ENCODE data around the gene SLC30A7.

- no peak for TF ChIP-seq POLR2A (IDR thresholded peaks at IDR 0.05)
- TF ChIP-seq CTCF (IDR thresholded peaks at IDR 0.05): no peak
These were observed 45.8 kb downstream of the SLC30A7 start for GRCh38 chr1:100941580-100942216.

All from right lobe of liver (tissue), 4 donors.